ENCODE results near the gene KIF6.

DNA sequence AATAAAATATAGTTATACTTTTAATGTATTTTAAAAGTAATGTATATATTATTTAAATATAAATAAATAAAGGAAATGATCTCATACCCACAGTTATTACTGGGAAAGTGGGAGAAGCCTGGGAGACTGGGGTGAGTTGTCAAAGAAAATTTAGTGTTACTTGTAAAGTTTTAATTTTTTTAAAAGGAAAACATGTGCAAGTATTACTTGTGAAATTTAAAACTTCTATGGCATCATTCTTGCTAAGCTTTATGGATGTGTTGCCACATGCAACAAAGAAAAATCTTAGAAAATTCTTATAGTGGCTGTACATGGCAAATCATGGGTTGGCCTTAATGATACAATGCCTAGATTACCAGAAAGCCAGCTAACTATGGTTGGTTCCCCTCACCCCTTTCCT lies 208.7 kb downstream of the KIF6 start:
- TF ChIP-seq, protein P1, sequence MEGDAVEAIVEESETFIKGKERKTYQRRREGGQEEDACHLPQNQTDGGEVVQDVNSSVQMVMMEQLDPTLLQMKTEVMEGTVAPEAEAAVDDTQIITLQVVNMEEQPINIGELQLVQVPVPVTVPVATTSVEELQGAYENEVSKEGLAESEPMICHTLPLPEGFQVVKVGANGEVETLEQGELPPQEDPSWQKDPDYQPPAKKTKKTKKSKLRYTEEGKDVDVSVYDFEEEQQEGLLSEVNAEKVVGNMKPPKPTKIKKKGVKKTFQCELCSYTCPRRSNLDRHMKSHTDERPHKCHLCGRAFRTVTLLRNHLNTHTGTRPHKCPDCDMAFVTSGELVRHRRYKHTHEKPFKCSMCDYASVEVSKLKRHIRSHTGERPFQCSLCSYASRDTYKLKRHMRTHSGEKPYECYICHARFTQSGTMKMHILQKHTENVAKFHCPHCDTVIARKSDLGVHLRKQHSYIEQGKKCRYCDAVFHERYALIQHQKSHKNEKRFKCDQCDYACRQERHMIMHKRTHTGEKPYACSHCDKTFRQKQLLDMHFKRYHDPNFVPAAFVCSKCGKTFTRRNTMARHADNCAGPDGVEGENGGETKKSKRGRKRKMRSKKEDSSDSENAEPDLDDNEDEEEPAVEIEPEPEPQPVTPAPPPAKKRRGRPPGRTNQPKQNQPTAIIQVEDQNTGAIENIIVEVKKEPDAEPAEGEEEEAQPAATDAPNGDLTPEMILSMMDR (IDR thresholded peaks at IDR 0.05; ENCODE audit: borderline replicate concordance, extremely low read depth, low read length, poor library complexity, severe bottlenecking), result no peak
- no peak for TF ChIP-seq EZH2 (IDR thresholded peaks at IDR 0.05; ENCODE audit: borderline replicate concordance, low read depth, low read length, severe bottlenecking)
